Liver (tissue), 9 donors: ENCODE measurements around the gene TRPM2. TPM values are rescaled to one million over a fixed set of nuclear protein-coding genes. Genes with fewer than 3 reads are reported as not detected.

Experiments used
- DNase-seq: peaks from one replicate; pipeline ENCODE4 v3.0.0-alpha.2; 2017; ENCODE audit warnings: low spot score
- H3K27ac ChIP-seq, 2 donors: one replicate each; pipeline ENCODE4 v1.7.0; 2013; ENCODE audit warnings: inconsistent platforms in 2 of 2, low read length in 2 of 2, control low read depth in 1 of 2, low read depth in 1 of 2, mild to moderate bottlenecking in 1 of 2
- H3K27me3 ChIP-seq, 4 donors: one replicate each; pipeline versions ENCODE4 v1.6.1 to v1.7.0; 2013; ENCODE audit warnings: low read length in 3 of 4, inconsistent platforms in 1 of 4, mild to moderate bottlenecking in 1 of 4, moderate library complexity in 1 of 4; ENCODE audit not compliant: control insufficient read depth in 4 of 4, insufficient read depth in 4 of 4
- H3K36me3 ChIP-seq, 4 donors: one replicate each; pipeline versions ENCODE4 v1.6.1 to v1.7.0; 2013; ENCODE audit warnings: low read length in 3 of 4, mild to moderate bottlenecking in 3 of 4, low read depth in 1 of 4, moderate library complexity in 1 of 4; ENCODE audit not compliant: control insufficient read depth in 4 of 4, insufficient read depth in 3 of 4
- H3K4me1 ChIP-seq, 4 donors: one replicate each; pipeline versions ENCODE4 v1.6.1 to v1.7.0; 2013; ENCODE audit warnings: low read length in 3 of 4, mild to moderate bottlenecking in 3 of 4, moderate library complexity in 1 of 4; ENCODE audit not compliant: control insufficient read depth in 4 of 4, insufficient read depth in 4 of 4
- H3K4me3 ChIP-seq, 3 donors: one replicate each; pipeline versions ENCODE4 v1.6.1 to v1.7.0; 2013; ENCODE audit warnings: low read length in 3 of 3, control low read depth in 1 of 3, low read depth in 1 of 3, mild to moderate bottlenecking in 1 of 3
- H3K9ac ChIP-seq, 2 donors: one replicate each; pipeline ENCODE4 v1.7.0; 2013; ENCODE audit warnings: low read length in 2 of 2, mild to moderate bottlenecking in 2 of 2, moderate library complexity in 2 of 2, control low read depth in 1 of 2, low read depth in 1 of 2
- H3K9me3 ChIP-seq, 4 donors: one replicate each; pipeline versions ENCODE4 v1.6.1 to v1.7.0; 2013; ENCODE audit warnings: low read length in 3 of 4; ENCODE audit not compliant: control insufficient read depth in 4 of 4
- ATF3 ChIP-seq: IDR thresholded peaks from 2 replicates; pipeline ENCODE4 v1.6.1; 2016; ENCODE audit warnings: antibody characterized with exemption
- CTCF ChIP-seq: fragments of 150-350 bp; IDR thresholded peaks from 2 replicates; pipeline ENCODE4 v1.5.1; 2017; ENCODE audit warnings: improper control_type of control experiment, low read depth, low read length; ENCODE audit not compliant: missing input control
- EGR1 ChIP-seq, 2 donors: IDR thresholded peaks; 2 replicates each; pipeline ENCODE4 v1.6.1; 2016 to 2018; ENCODE audit warnings: antibody characterized with exemption in 2 of 2, low read depth in 2 of 2
- FOXA1 ChIP-seq: IDR thresholded peaks from 2 replicates; pipeline ENCODE4 v1.6.1; 2016; ENCODE audit warnings: antibody characterized with exemption
- FOXA2 ChIP-seq: IDR thresholded peaks from 2 replicates; pipeline ENCODE4 v1.6.1; 2016; ENCODE audit warnings: antibody characterized with exemption
- GABPA ChIP-seq, 2 donors: IDR thresholded peaks in 1 of 2; conservative IDR thresholded peaks in 1 of 2; 2 replicates each; pipeline ENCODE4 v1.6.1; 2016; ENCODE audit warnings: antibody characterized with exemption in 2 of 2, mild to moderate bottlenecking in 1 of 2, moderate library complexity in 1 of 2
- HNF4A ChIP-seq, 2 donors: conservative IDR thresholded peaks; 2 replicates each; pipeline ENCODE4 v1.6.1; 2016; ENCODE audit warnings: antibody characterized with exemption in 2 of 2, mild to moderate bottlenecking in 2 of 2
- HNF4G ChIP-seq: IDR thresholded peaks from 2 replicates; pipeline ENCODE4 v1.6.1; 2016; ENCODE audit warnings: antibody characterized with exemption
- JUND ChIP-seq, 2 donors: IDR thresholded peaks; 2 replicates each; pipeline ENCODE4 v1.6.1; 2016; ENCODE audit warnings: antibody characterized with exemption in 2 of 2
- MAX ChIP-seq: IDR thresholded peaks from 2 replicates; pipeline ENCODE4 v1.6.1; 2016; ENCODE audit warnings: antibody characterized with exemption
- NR2F2 ChIP-seq: IDR thresholded peaks from 2 replicates; pipeline ENCODE4 v1.6.1; 2016; ENCODE audit warnings: antibody characterized with exemption
- RAD21 ChIP-seq, 2 donors: IDR thresholded peaks; 2 replicates each; pipeline ENCODE4 v1.6.1; 2016; ENCODE audit warnings: antibody characterized with exemption in 2 of 2, mild to moderate bottlenecking in 2 of 2
- REST ChIP-seq: IDR thresholded peaks from 2 replicates; pipeline ENCODE4 v1.6.1; 2016; ENCODE audit warnings: antibody characterized with exemption, mild to moderate bottlenecking
- RXRA ChIP-seq, 2 donors: IDR thresholded peaks; 2 replicates each; pipeline ENCODE4 v1.6.1; 2017 to 2018; ENCODE audit warnings: antibody characterized with exemption in 2 of 2, mild to moderate bottlenecking in 1 of 2
- SP1 ChIP-seq: IDR thresholded peaks from 2 replicates; pipeline ENCODE4 v1.6.1; 2018; ENCODE audit warnings: antibody characterized with exemption, mild to moderate bottlenecking
- TAF1 ChIP-seq: conservative IDR thresholded peaks from 2 replicates; pipeline ENCODE4 v1.6.1; 2016; ENCODE audit warnings: antibody characterized with exemption, mild to moderate bottlenecking
- YY1 ChIP-seq: IDR thresholded peaks from 2 replicates; pipeline ENCODE4 v1.6.1; 2016; ENCODE audit warnings: antibody characterized with exemption, mild to moderate bottlenecking
- ZBTB33 ChIP-seq: IDR thresholded peaks from 2 replicates; pipeline ENCODE4 v1.6.1; 2016; ENCODE audit warnings: antibody characterized with exemption
- WGBS: extraction: QIAGEN DNeasy Blood & Tissue Kit; methylation state at CpG from one replicate; pipeline ENCODE4 v1.1.7; 2013; 5-methylcytosine and 5-hydroxymethylcytosine counted together
- polyA plus RNA-seq, 2 donors: library from polyadenylated mRNA; stranded (reverse) in 1 of 2; unstranded in 1 of 2; fragments of 200-250 nt in 1 of 2; fragments of >200 nt in 1 of 2; fragmentation: Nextera tagmentation in 1 of 2; extraction: Ambion mirVana in 1 of 2; gene quantifications; one replicate each; pipeline versions ENCODE4 v1.2.1 to v1.2.3, GENCODE V29; 2013 to 2015
- total RNA-seq, 2 donors: library from RNA; depleted of rRNA; stranded (reverse); fragments of >200 nt; gene quantifications; one replicate each; pipeline ENCODE4 v1.2.3, GENCODE V29; 2014
- donor health status: healthy.
- donor health status: healthy.
- donor health status: healthy.
- donor health status: healthy.
- donor health status: healthy.

TRPM2 gene
- total and polyA plus RNA-seq, 4 donors, result 0.43 to 1.3 (median 0.63) TPM

GRCh38 chr21:44462086-44462833 lies 108.8 kb downstream of the TRPM2 start:
- WGBS, result 91% methylated on average over 25 of the region's 25 CpGs
- peak overlapping the region in 1 of 2 donors; percentile 73 for H3K27ac ChIP-seq
- peaks cover 12 to 56% (median 39%) of the 10 kb centered on the region in 4 donors for H3K4me1 ChIP-seq
- no peak overlapping the region for H3K4me3 ChIP-seq
- TF ChIP-seq NR2F2 (no peak), JUND (IDR thresholded peaks at IDR 0.05) (no peak), FOXA2 (no peak), RXRA (IDR thresholded peaks at IDR 0.05) (no peak), MAX (no peak), REST (no peak), YY1 (no peak), HNF4A (conservative IDR thresholded peaks at IDR 0.05) (no peak), TAF1 (no peak), EGR1 (IDR thresholded peaks at IDR 0.05; ENCODE audit: low read depth in 2 of 2) (no peak), SP1 (no peak), GABPA (IDR thresholded peaks at IDR 0.05 in 1 of 2, conservative IDR thresholded peaks at IDR 0.05 in 1 of 2) (no peak), HNF4G (no peak), FOXA1 (no peak), ZBTB33 (no peak), CTCF (no peak), ATF3 (no peak), RAD21 (IDR thresholded peaks at IDR 0.05) (no peak)
- DNase-seq, result no peak
- H3K9ac ChIP-seq, result no peak overlapping the region
- no peaks in the 10 kb centered on the region for H3K27me3 ChIP-seq
- no peaks in the 10 kb centered on the region for H3K9me3 ChIP-seq
- H3K36me3 ChIP-seq, result peaks cover 0 to 4% (median 0%) of the 10 kb centered on the region in 4 donors
